Osteoblast (primary cell): ENCODE data around the gene DIP2C. TPM values are rescaled to one million over a fixed set of nuclear protein-coding genes. Genes with fewer than 3 reads are reported as not detected.
"Not testable (repeated sequence)": the region's sequence is repeated elsewhere in the genome, so short reads cannot be mapped to it uniquely, and the experiment has no call there.

Experiments
- DNase-seq: peaks from one replicate; pipeline ENCODE4 v3.0.0; 2011; ENCODE audit warnings: low spot score, mixed read lengths; ENCODE audit not compliant: insufficient read length; ENCODE audit errors: missing footprints
- H2AFZ ChIP-seq: 2 replicates; pipeline ENCODE4 v1.6.0; 2011; ENCODE audit warnings: mild to moderate bottlenecking, low read length
- H3K27ac ChIP-seq: 2 replicates; pipeline ENCODE4 v1.5.1; 2011; ENCODE audit warnings: mild to moderate bottlenecking, low read depth, low read length, moderate library complexity
- H3K27me3 ChIP-seq: 2 replicates; pipeline ENCODE4 v1.6.0; 2012; ENCODE audit warnings: mild to moderate bottlenecking, control low read depth, inconsistent platforms, low read length, moderate library complexity; ENCODE audit not compliant: insufficient read depth
- H3K36me3 ChIP-seq: 2 replicates; pipeline ENCODE4 v1.5.1; 2011; ENCODE audit warnings: mild to moderate bottlenecking, low read length, control low read depth, moderate library complexity; ENCODE audit not compliant: insufficient read depth
- H3K4me1 ChIP-seq: 2 replicates; pipeline ENCODE4 v1.5.1; 2011; ENCODE audit warnings: mild to moderate bottlenecking, low read length, control low read depth, moderate library complexity; ENCODE audit not compliant: insufficient read depth
- H3K4me2 ChIP-seq: 2 replicates; pipeline ENCODE4 v1.6.0; 2011; ENCODE audit warnings: mild to moderate bottlenecking, low read length; ENCODE audit not compliant: insufficient read depth
- H3K4me3 ChIP-seq: fragments of 200-600 bp; sonication (generic); 3 replicates; pipeline ENCODE4 v1.5.1; 2012; ENCODE audit warnings: mild to moderate bottlenecking, low read length, inconsistent platforms; ENCODE audit not compliant: insufficient read depth
- H3K79me2 ChIP-seq: 2 replicates; pipeline ENCODE4 v1.6.0; 2012; ENCODE audit warnings: mild to moderate bottlenecking, low read length, control low read depth, inconsistent platforms; ENCODE audit not compliant: insufficient read depth
- H3K9me3 ChIP-seq: 2 replicates; pipeline ENCODE4 v1.5.1; 2011; ENCODE audit warnings: low read depth, low read length, control low read depth
- H4K20me1 ChIP-seq: 2 replicates; pipeline ENCODE4 v1.6.0; 2012; ENCODE audit warnings: mild to moderate bottlenecking, low read length, control low read depth; ENCODE audit not compliant: insufficient read depth
- CTCF ChIP-seq: IDR thresholded peaks from 2 replicates; pipeline ENCODE4 v1.5.1; 2011; ENCODE audit warnings: mild to moderate bottlenecking, low read depth, low read length, moderate library complexity; ENCODE audit errors: extremely low read depth
- total RNA-seq: library from RNA; depleted of rRNA; stranded (reverse); fragments of >200 nt; gene quantifications from 2 replicates; pipeline ENCODE4 v1.2.3, GENCODE V29; 2012

DIP2C gene
- total RNA-seq, 1 donor, result 36.9 TPM

GRCh38 chr10:305034-305433, 384.4 kb downstream of the DIP2C start:
- no peak for TF ChIP-seq CTCF
- Histone ChIP-seq H3K36me3 (peaks cover 13% of the 10 kb centered on the region), H3K4me3 (no peak overlapping the region), H3K27me3 (no peaks in the 10 kb centered on the region), H3K4me2 (no peak overlapping the region), H3K9me3 (no peaks in the 10 kb centered on the region), H3K27ac (no peak overlapping the region), H4K20me1 (no peaks in the 10 kb centered on the region), H3K79me2 (no peaks in the 10 kb centered on the region), H3K4me1 (no peaks in the 10 kb centered on the region), H2AFZ (no peak overlapping the region)
- no peak for DNase-seq

- TF ChIP-seq CTCF, result no peak
- Histone ChIP-seq H2AFZ (no peak overlapping the region), H3K27ac (no peak overlapping the region), H4K20me1 (no peaks in the 10 kb centered on the region), H3K36me3 (peaks cover 4% of the 10 kb centered on the region), H3K4me3 (no peak overlapping the region), H3K27me3 (no peaks in the 10 kb centered on the region), H3K79me2 (no peaks in the 10 kb centered on the region), H3K4me2 (no peak overlapping the region), H3K4me1 (peaks cover 10% of the 10 kb centered on the region), H3K9me3 (no peaks in the 10 kb centered on the region)
- DNase-seq, result no peak
Observed at GRCh38 chr10:301536-301935, 387.9 kb downstream of the DIP2C start.

GRCh38 chr10:300580-300979, 388.9 kb downstream of the DIP2C start:
- not testable (repeated sequence) for H4K20me1 ChIP-seq, H3K9me3 ChIP-seq, H2AFZ ChIP-seq, DNase-seq, H3K36me3 ChIP-seq, H3K79me2 ChIP-seq, H3K4me2 ChIP-seq, H3K27ac ChIP-seq, H3K27me3 ChIP-seq, H3K4me3 ChIP-seq
- peaks cover 10% of the 10 kb centered on the region for H3K4me1 ChIP-seq

- TF ChIP-seq CTCF, result no peak
- Histone ChIP-seq H4K20me1 (no peaks in the 10 kb centered on the region), H3K79me2 (no peaks in the 10 kb centered on the region), H3K27ac (no peak overlapping the region), H3K4me2 (no peak overlapping the region), H3K27me3 (no peaks in the 10 kb centered on the region), H3K9me3 (no peaks in the 10 kb centered on the region), H3K4me3 (no peak overlapping the region), H3K4me1 (peaks cover 10% of the 10 kb centered on the region), H3K36me3 (peaks cover 4% of the 10 kb centered on the region), H2AFZ (no peak overlapping the region)
- DNase-seq, result no peak
Observed at GRCh38 chr10:299969-300368, 389.5 kb downstream of the DIP2C start.
